K562 (cell line): ENCODE data around the gene KIF3A. TPM values are rescaled to one million over a fixed set of nuclear protein-coding genes. Genes with fewer than 3 reads are reported as not detected.
A peak's percentile ranks its signal among the peaks of the same experiment; 100 is the strongest.

Experiments
- BRD4 ChIP-seq: fragments of 200-600 bp; sonication (generic); IDR thresholded peaks from 2 replicates; pipeline ENCODE4 v1.6.1; 2017; ENCODE audit warnings: inconsistent platforms
- HDGF ChIP-seq: fragments of 450-650 bp; IDR thresholded peaks from 2 replicates; pipeline ENCODE4 v1.6.1; 2016
- HMG20B ChIP-seq: fragments of 250-450 bp; sonication (Bioruptor Pico); IDR thresholded peaks from 2 replicates; pipeline ENCODE4 v1.5.0; 2021; ENCODE audit warnings: mild to moderate bottlenecking
- MAZ ChIP-seq, 2 experiments: fragments of 450-650 bp in 1 of 2; sonication (generic) in 1 of 2; formaldehyde crosslinking; IDR thresholded peaks in 1 of 2; conservative IDR thresholded peaks in 1 of 2; 2 replicates each; pipeline versions ENCODE4 v1.4.0 to v1.5.0; 2020; ENCODE audit warnings: mild to moderate bottlenecking in 1 of 2, missing genetic modification reagents in 1 of 2
- MBD2 ChIP-seq: sonication (generic); IDR thresholded peaks from 2 replicates; pipeline ENCODE4 v1.6.1; 2016; ENCODE audit warnings: low read depth, borderline replicate concordance
- MED1 ChIP-seq: sonication (generic); formaldehyde crosslinking; IDR thresholded peaks from 2 replicates; pipeline ENCODE4 v1.8.1; 2023; ENCODE audit warnings: missing genetic modification reagents, borderline replicate concordance
- MEF2D ChIP-seq: conservative IDR thresholded peaks from 2 replicates; pipeline ENCODE4 v1.6.1; 2016; ENCODE audit warnings: low read depth, missing genetic modification characterization, missing compliant biosample characterization
- MYC ChIP-seq, 2 experiments: fragments of 250-450 bp in 1 of 2; sonication (Bioruptor Pico) in 1 of 2; IDR thresholded peaks; 2 replicates each; pipeline versions ENCODE4 v1.5.1 to v1.6.1; 2012 to 2021; ENCODE audit warnings: low read depth in 2 of 2, borderline replicate concordance in 1 of 2, improper control_type of control experiment in 1 of 2, low read length in 1 of 2, mild to moderate bottlenecking in 1 of 2, moderate library complexity in 1 of 2
- PHF8 ChIP-seq: fragments of 200-600 bp; sonication (generic); IDR thresholded peaks from 2 replicates; pipeline ENCODE4 v1.6.1; 2012; ENCODE audit warnings: mixed run types, mild to moderate bottlenecking, inconsistent platforms, low read length, moderate library complexity, borderline replicate concordance
- RB1 ChIP-seq: fragments of 450-650 bp; IDR thresholded peaks from 2 replicates; pipeline ENCODE4 v1.6.1; 2017; ENCODE audit warnings: low read depth, mild to moderate bottlenecking
- SOX6 ChIP-seq: fragments of 450-650 bp; IDR thresholded peaks from 2 replicates; pipeline ENCODE4 v1.6.1; 2014; ENCODE audit warnings: mild to moderate bottlenecking
- TCF7 ChIP-seq: sonication (generic); IDR thresholded peaks from 2 replicates; pipeline ENCODE4 v1.6.1; 2016; ENCODE audit warnings: antibody characterized with exemption, borderline replicate concordance
- ZBTB9 ChIP-seq: fragments of 450-650 bp; formaldehyde crosslinking; IDR thresholded peaks from 2 replicates; pipeline ENCODE4 v1.4.0; 2020; ENCODE audit warnings: mild to moderate bottlenecking, moderate library complexity
- ZNF282 ChIP-seq: sonication (generic); formaldehyde crosslinking; IDR thresholded peaks from 2 replicates; pipeline ENCODE4 v1.8.1; 2023; ENCODE audit warnings: missing genetic modification reagents
- polyA plus RNA-seq, 8 experiments: library from polyadenylated mRNA; depleted of rRNA in 4 of 8; stranded (reverse) in 5 of 8; unstranded in 3 of 8; fragments of >200 nt; fragmentation: Nextera tagmentation in 2 of 8; fragmentation: Illumina TruSeq in 1 of 8; extraction: Ambion mirVana in 2 of 8; extraction: Trizol in 1 of 8; gene quantifications; 2 replicates each; pipeline versions ENCODE4 v1.2.1 to v1.2.3, GENCODE V29; 2011 to 2014; ENCODE audit warnings: inconsistent platforms in 1 of 8, missing spikeins in 1 of 8
- total RNA-seq, 7 experiments: library from RNA; depleted of rRNA in 6 of 7; stranded (reverse); fragments of >200 nt in 6 of 7; fragmentation: Illumina TruSeq in 2 of 7; extraction: Trizol in 2 of 7; gene quantifications; 2 replicates each; pipeline versions ENCODE4 v1.2.1 to v1.2.3, GENCODE V29; 2011 to 2021; ENCODE audit warnings: low replicate concordance in 1 of 7
- TF ChIP-seq, protein P1 (sequence below): fragments of 250-450 bp; sonication (Bioruptor Pico); IDR thresholded peaks from 2 replicates; pipeline ENCODE4 v1.8.0; 2021; ENCODE audit warnings: moderate library complexity, mild to moderate bottlenecking, inconsistent platforms
- TF ChIP-seq, protein P2 (sequence below): fragments of 450-650 bp; IDR thresholded peaks from 2 replicates; pipeline ENCODE4 v1.6.1; 2016; ENCODE audit warnings: borderline replicate concordance
- TF ChIP-seq, protein P3 (sequence below): fragments of 450-650 bp; IDR thresholded peaks from 2 replicates; pipeline ENCODE4 v1.6.1; 2016; ENCODE audit warnings: mild to moderate bottlenecking

The KIF3A gene
- total and polyA plus RNA-seq, 9 of the 15 experiments (the other 6 are each of a cell fraction or from before 2014, with no cell fraction given), result 1.5 to 7.8 (median 6.0) TPM

DNA sequence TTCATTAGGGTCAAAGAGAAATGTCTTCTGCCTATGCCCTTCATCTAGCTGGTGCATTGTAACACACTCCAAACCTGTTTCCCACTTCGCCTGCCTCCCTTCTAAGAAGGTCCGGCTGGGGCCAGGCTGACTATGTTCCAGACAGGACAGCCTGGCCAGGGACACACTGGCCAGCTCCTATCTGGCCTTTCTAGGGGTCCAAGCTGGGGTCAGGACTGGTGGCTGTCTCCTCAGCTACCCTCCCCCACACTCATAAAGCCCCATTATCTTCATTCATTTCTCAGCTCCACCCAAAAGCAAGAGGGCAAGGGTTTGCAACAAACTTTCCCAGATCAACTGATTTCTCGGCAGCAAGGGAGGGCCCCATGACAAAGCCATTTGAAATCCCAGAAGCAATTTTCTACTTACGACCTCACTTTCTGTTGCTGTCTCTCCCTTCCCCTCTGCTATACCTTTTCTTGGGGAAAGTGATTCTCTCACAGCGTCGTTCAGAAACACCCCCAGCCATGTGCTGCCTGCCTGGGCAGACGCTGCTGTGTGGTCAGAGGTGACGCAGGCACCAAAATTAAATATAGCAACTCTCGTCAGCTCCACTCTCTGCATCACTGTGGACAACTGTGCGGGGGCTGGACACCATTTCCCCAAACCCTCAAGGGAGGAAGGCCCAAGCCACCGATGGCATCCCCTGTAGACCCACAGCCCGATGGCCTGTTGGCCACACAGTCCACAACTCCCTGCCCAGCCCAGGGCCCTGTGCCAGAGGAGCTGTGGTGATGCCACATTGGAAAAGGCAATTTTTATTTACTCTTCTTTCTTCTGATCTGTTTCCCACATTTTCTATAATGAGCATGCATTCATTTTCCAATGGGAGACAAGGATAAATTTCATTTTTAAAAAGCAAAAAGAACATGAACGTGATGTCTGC is 73.3 kb downstream of the KIF3A start (continued):
- TF ChIP-seq, protein P1, sequence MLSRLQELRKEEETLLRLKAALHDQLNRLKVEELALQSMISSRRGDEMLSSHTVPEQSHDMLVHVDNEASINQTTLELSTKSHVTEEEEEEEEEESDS (CRISPR knock-in tag), result no peak
- no peak for TF ChIP-seq TCF7
- no peak for TF ChIP-seq MED1 (CRISPR knock-in tag)
- no peak for TF ChIP-seq HDGF
- TF ChIP-seq MAZ (CRISPR knock-in tag; conservative IDR thresholded peaks at IDR 0.05 in 1 of 2, IDR thresholded peaks at IDR 0.05 in 1 of 2), result peak in 1 of 2 experiments; percentile 32; a peak in 1 of 4 replicates
- 0 out of 2 replicates have a peak, but pooled peaks have one; percentile 9 for TF ChIP-seq PHF8
- peak; percentile 75 for TF ChIP-seq MEF2D
- peak; percentile 74 for TF ChIP-seq SOX6
- TF ChIP-seq, protein P2, sequence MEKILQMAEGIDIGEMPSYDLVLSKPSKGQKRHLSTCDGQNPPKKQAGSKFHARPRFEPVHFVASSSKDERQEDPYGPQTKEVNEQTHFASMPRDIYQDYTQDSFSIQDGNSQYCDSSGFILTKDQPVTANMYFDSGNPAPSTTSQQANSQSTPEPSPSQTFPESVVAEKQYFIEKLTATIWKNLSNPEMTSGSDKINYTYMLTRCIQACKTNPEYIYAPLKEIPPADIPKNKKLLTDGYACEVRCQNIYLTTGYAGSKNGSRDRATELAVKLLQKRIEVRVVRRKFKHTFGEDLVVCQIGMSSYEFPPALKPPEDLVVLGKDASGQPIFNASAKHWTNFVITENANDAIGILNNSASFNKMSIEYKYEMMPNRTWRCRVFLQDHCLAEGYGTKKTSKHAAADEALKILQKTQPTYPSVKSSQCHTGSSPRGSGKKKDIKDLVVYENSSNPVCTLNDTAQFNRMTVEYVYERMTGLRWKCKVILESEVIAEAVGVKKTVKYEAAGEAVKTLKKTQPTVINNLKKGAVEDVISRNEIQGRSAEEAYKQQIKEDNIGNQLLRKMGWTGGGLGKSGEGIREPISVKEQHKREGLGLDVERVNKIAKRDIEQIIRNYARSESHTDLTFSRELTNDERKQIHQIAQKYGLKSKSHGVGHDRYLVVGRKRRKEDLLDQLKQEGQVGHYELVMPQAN, result no peak
- no peak for TF ChIP-seq HMG20B
- TF ChIP-seq ZBTB9, result no peak
- TF ChIP-seq BRD4, result no peak; the same call in 1 of the 2 replicates
- no peak; the same call in 1 of the 2 replicates for TF ChIP-seq RB1
- TF ChIP-seq, protein P3, sequence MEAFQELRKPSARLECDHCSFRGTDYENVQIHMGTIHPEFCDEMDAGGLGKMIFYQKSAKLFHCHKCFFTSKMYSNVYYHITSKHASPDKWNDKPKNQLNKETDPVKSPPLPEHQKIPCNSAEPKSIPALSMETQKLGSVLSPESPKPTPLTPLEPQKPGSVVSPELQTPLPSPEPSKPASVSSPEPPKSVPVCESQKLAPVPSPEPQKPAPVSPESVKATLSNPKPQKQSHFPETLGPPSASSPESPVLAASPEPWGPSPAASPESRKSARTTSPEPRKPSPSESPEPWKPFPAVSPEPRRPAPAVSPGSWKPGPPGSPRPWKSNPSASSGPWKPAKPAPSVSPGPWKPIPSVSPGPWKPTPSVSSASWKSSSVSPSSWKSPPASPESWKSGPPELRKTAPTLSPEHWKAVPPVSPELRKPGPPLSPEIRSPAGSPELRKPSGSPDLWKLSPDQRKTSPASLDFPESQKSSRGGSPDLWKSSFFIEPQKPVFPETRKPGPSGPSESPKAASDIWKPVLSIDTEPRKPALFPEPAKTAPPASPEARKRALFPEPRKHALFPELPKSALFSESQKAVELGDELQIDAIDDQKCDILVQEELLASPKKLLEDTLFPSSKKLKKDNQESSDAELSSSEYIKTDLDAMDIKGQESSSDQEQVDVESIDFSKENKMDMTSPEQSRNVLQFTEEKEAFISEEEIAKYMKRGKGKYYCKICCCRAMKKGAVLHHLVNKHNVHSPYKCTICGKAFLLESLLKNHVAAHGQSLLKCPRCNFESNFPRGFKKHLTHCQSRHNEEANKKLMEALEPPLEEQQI, result no peak
- no peak for TF ChIP-seq MBD2
- no peak for TF ChIP-seq ZNF282 (CRISPR knock-in tag)
- no peak for TF ChIP-seq MYC (IDR thresholded peaks at IDR 0.05; ENCODE audit: low read depth, low read length)
- TF ChIP-seq MYC (CRISPR knock-in tag; IDR thresholded peaks at IDR 0.05; ENCODE audit: borderline replicate concordance, low read depth), result no peak
